Spleen (tissue), 11 donors: ENCODE data around the gene STK10. TPM values are rescaled to one million over a fixed set of nuclear protein-coding genes. Genes with fewer than 3 reads are reported as not detected.

ENCODE experiments used
- DNase-seq: peaks from one replicate; pipeline ENCODE4 v3.0.0-alpha.2; 2020
- H3K27ac ChIP-seq, 8 donors: fragments of 200-600 bp; sonication (generic) in 7 of 8; 1 replicate in 4 of 8; 2 replicates in 4 of 8; pipeline versions ENCODE4 v1.5.0 to v1.8.0; 2016 to 2021; ENCODE audit warnings: inconsistent platforms in 4 of 8, mild to moderate bottlenecking in 4 of 8, moderate library complexity in 1 of 8
- H3K27me3 ChIP-seq, 7 donors: fragments of 200-600 bp; sonication (generic) in 6 of 7; replicated peaks in 1 of 7; 1 replicate in 4 of 7; 2 replicates in 3 of 7; pipeline versions ENCODE4 v1.5.0 to v1.8.0; 2016 to 2021; ENCODE audit warnings: inconsistent platforms in 3 of 7, mild to moderate bottlenecking in 1 of 7
- H3K36me3 ChIP-seq, 6 donors: fragments of 200-600 bp; sonication (generic) in 5 of 6; 1 replicate in 4 of 6; 2 replicates in 2 of 6; pipeline versions ENCODE4 v1.5.0 to v1.8.0; 2016 to 2021; ENCODE audit warnings: inconsistent platforms in 2 of 6
- H3K4me1 ChIP-seq, 6 donors: fragments of 200-600 bp; sonication (generic) in 5 of 6; 1 replicate in 3 of 6; 2 replicates in 3 of 6; pipeline versions ENCODE4 v1.5.0 to v1.8.0; 2016 to 2021; ENCODE audit warnings: inconsistent platforms in 3 of 6
- H3K4me3 ChIP-seq, 8 donors: fragments of 200-600 bp; sonication (generic) in 7 of 8; 1 replicate in 4 of 8; 2 replicates in 4 of 8; pipeline versions ENCODE4 v1.5.0 to v1.8.0; 2016 to 2021; ENCODE audit warnings: inconsistent platforms in 4 of 8, mild to moderate bottlenecking in 4 of 8, moderate library complexity in 2 of 8
- H3K9me3 ChIP-seq, 8 donors: fragments of 200-600 bp; sonication (generic) in 7 of 8; 1 replicate in 4 of 8; 2 replicates in 4 of 8; pipeline versions ENCODE4 v1.5.0 to v1.8.0; 2016 to 2021; ENCODE audit warnings: inconsistent platforms in 4 of 8
- POLR2A ChIP-seq, 3 donors: fragments of 450-650 bp; IDR thresholded peaks; one replicate each; pipeline ENCODE4 v1.5.1; 2017; ENCODE audit warnings: antibody characterized with exemption in 3 of 3, mild to moderate bottlenecking in 1 of 3
- POLR2AphosphoS5 ChIP-seq, 3 donors: sonication (generic); formaldehyde crosslinking; IDR thresholded peaks; one replicate each; pipeline ENCODE4 v1.5.1; 2017; ENCODE audit warnings: antibody characterized with exemption in 3 of 3
- WGBS, 5 donors: extraction: QIAGEN DNeasy Blood & Tissue Kit in 3 of 5; methylation state at CpG; one replicate each; pipeline versions ENCODE4 v1.1.5 to v1.1.7; 2013 to 2018; 5-methylcytosine and 5-hydroxymethylcytosine counted together
- intact Hi-C: fragments of 100-400 bp; cut with DNase I; formaldehyde crosslinking; loops from one replicate; pipeline ENCODE4 v1.15.0; 2023; ENCODE audit warnings: low total_unique reads
- polyA plus RNA-seq, 3 donors: library from polyadenylated mRNA; stranded (reverse); fragments of 200-250 nt; gene quantifications; one replicate each; pipeline ENCODE4 v1.2.1, GENCODE V29; 2013
- total RNA-seq, 7 donors: library from RNA; depleted of rRNA in 3 of 7; stranded (reverse); fragments of >200 nt in 3 of 7; fragmentation: NEBNext Ultra II Directional in 4 of 7; extraction: Animal tissue kit (Norgen Biotek cat#: 25700) in 4 of 7; gene quantifications; one replicate each; pipeline versions ENCODE4 v1.1.0 to v1.2.1, GENCODE V29; 2016 to 2021
- TF ChIP-seq, protein P1 (sequence below), 11 experiments: fragments of 200-600 bp in 7 of 11; fragments of 450-650 bp in 4 of 11; sonication (generic) in 4 of 11; IDR thresholded peaks in 8 of 11; conservative IDR thresholded peaks in 3 of 11; 1 replicate in 7 of 11; 2 replicates in 4 of 11; pipeline versions ENCODE4 v1.4.0 to v1.8.0; 2016 to 2021; ENCODE audit warnings: antibody characterized with exemption in 11 of 11, inconsistent platforms in 4 of 11, mild to moderate bottlenecking in 1 of 11
- donor health status: healthy with polysubstance abuse.
- donor health status: DM: no; HTN: no; CAD: no; lungs with moderate emphysema.
- donor health status: DM: no; HTN: no; CAD: no.
- donor health status: Bipolar disorder and iron deficiency.
- donor health status: healthy.
- donor health status: DM: no; HTN: no; CAD: no.
- donor health status: DM: yes; HTN: yes; CAD: no.

The STK10 gene
- total and polyA plus RNA-seq, 10 donors: 34.0 to 290 (median 168) TPM

DNA sequence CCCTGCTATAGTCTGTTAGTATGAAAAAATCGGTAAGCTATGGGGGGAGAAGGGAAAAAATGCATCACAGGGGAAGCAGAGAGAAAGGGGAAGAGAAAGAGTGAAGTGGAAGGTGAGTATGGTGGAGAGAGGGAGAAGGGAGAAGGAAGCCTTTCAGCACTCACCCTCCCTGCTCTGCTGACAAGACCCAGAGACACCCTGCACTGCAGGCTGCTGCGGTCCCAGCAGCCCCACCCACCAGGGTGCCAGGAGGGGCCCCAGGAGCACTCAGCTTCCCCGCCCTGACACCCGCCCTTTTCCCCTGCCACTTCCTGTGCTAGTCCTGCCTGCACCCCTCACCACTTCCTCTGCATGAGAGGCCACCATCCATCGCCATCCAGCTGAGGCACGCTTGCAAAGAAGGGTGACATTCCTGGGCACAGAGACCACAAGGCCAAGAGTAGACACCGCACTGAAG is 12.7 kb downstream of the STK10 start:
- Histone ChIP-seq H3K36me3 (peaks cover 0 to 27% (median 0%) of the 10 kb centered on the region in 6 donors), H3K27me3 (peaks cover 0 to 7% (median 0%) of the 10 kb centered on the region in 7 donors), H3K27ac (peak overlapping the region; percentile 65 to 99 (median 93)), H3K4me1 (peaks cover 30 to 100% (median 93%) of the 10 kb centered on the region in 6 donors), H3K4me3 (peak overlapping the region; percentile 25 to 68 (median 40)), H3K9me3 (no peaks in the 10 kb centered on the region)
- 4 to 15% (median 10%) methylated on average over 6 to 7 of the region's 7 CpGs for WGBS, 5 donors
- intact Hi-C loops: no loop called here
- peak; percentile 98 for DNase-seq
- TF ChIP-seq, protein P1, sequence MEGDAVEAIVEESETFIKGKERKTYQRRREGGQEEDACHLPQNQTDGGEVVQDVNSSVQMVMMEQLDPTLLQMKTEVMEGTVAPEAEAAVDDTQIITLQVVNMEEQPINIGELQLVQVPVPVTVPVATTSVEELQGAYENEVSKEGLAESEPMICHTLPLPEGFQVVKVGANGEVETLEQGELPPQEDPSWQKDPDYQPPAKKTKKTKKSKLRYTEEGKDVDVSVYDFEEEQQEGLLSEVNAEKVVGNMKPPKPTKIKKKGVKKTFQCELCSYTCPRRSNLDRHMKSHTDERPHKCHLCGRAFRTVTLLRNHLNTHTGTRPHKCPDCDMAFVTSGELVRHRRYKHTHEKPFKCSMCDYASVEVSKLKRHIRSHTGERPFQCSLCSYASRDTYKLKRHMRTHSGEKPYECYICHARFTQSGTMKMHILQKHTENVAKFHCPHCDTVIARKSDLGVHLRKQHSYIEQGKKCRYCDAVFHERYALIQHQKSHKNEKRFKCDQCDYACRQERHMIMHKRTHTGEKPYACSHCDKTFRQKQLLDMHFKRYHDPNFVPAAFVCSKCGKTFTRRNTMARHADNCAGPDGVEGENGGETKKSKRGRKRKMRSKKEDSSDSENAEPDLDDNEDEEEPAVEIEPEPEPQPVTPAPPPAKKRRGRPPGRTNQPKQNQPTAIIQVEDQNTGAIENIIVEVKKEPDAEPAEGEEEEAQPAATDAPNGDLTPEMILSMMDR (IDR thresholded peaks at IDR 0.05 in 8 of 11, conservative IDR thresholded peaks at IDR 0.05 in 3 of 11): peak in 1 of 11 experiments; percentile 24
- TF ChIP-seq POLR2AphosphoS5 (IDR thresholded peaks at IDR 0.05) (peak; percentile 88 to 92 (median 89)), POLR2A (IDR thresholded peaks at IDR 0.05) (peak in 1 of 3 donors; percentile 51)

DNA sequence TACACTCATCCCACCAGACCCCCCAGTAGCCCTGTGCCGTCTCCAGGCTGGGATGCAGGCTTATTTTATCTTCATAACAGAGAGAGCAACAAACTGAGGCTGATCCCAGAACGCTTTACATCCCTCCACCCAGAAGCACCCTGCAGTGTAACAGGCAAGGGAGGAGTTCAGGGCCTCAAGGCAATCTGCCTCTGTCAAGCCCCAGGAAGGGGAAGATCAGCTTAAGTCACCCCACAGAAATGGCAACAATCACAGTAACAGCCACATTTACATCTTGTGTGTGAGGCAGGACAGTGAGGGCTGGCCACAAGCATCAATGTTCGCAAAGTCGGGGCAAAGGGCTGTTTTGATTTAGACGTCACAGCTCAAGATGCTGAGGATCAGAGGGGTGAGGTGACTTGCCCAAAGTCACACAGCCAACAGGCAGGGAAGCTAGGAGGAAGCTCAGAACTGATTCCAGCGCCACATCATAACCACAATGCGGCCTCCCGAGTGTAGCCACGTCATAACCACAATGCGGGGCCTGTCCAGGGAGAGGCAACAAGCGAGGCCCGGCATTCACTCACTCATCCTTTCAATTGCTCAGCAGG is 14.4 kb downstream of the STK10 start:
- peak overlapping the region in 6 of 8 donors; percentile 39 to 68 (median 45) for H3K4me3 ChIP-seq
- H3K27me3 ChIP-seq: peaks cover 0 to 7% (median 0%) of the 10 kb centered on the region in 7 donors
- H3K36me3 ChIP-seq: peaks cover 0 to 42% (median 5%) of the 10 kb centered on the region in 6 donors
- DNase-seq: peak; percentile 90
- 43 to 48% (median 47%) methylated on average over 11 to 12 of the region's 12 CpGs for WGBS, 5 donors
- H3K9me3 ChIP-seq: no peaks in the 10 kb centered on the region
- peaks cover 22 to 100% (median 92%) of the 10 kb centered on the region in 6 donors for H3K4me1 ChIP-seq
- H3K27ac ChIP-seq: peak overlapping the region; percentile 65 to 99 (median 93)
- TF ChIP-seq POLR2AphosphoS5 (IDR thresholded peaks at IDR 0.05): peak in 2 of 3 donors; percentile 42 to 60
- TF ChIP-seq, protein P1 (IDR thresholded peaks at IDR 0.05 in 8 of 11, conservative IDR thresholded peaks at IDR 0.05 in 3 of 11): no peak
- TF ChIP-seq POLR2A (IDR thresholded peaks at IDR 0.05): no peak
- intact Hi-C loops: no loop called here

DNA sequence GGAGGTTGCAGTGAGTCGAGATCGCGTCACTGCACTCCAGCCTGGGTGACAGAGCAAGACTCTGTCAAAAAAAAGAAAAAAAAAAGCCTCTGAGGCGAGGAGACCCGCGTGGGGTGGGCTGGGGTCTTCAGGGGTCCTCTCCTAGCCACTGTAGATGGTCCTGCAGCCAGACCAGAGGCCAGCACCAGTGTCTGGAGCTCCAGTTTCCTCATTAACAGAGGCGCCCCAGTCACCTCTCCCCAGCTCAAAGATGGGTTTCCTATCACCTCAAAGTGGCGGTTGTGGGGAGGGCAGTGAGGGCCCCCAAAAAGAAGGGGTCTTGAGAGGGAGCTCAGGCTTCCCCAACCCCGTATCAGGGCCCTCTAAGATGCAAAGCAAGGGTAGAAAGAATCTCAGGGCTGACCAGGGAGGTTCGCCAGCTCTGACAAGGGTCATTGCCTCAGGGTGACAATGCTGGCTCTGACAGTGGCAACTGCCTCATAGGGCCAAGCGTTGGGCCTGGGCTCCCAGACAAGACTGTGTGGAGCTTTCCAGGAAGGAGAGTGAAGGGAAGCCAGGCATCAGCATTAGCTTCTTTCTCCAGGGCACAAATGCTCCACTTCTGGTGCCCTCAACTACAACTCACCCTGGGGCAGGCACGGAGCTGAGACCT is 15.0 kb downstream of the STK10 start:
- H3K9me3 ChIP-seq: no peaks in the 10 kb centered on the region
- WGBS, 5 donors: 73 to 84% (median 76%) methylated on average over 11 to 12 of the region's 12 CpGs
- peaks cover 0 to 7% (median 0%) of the 10 kb centered on the region in 7 donors for H3K27me3 ChIP-seq
- peak overlapping the region in 1 of 8 donors; percentile 68 for H3K4me3 ChIP-seq
- H3K27ac ChIP-seq: peak overlapping the region; percentile 65 to 99 (median 93)
- peaks cover 0 to 49% (median 5%) of the 10 kb centered on the region in 6 donors for H3K36me3 ChIP-seq
- H3K4me1 ChIP-seq: peaks cover 23 to 100% (median 92%) of the 10 kb centered on the region in 6 donors
- intact Hi-C loops: no loop called here
- no peak for TF ChIP-seq POLR2AphosphoS5 (IDR thresholded peaks at IDR 0.05)
- no peak for TF ChIP-seq POLR2A (IDR thresholded peaks at IDR 0.05)
- TF ChIP-seq, protein P1 (IDR thresholded peaks at IDR 0.05 in 8 of 11, conservative IDR thresholded peaks at IDR 0.05 in 3 of 11): no peak
- no peak for DNase-seq

DNA sequence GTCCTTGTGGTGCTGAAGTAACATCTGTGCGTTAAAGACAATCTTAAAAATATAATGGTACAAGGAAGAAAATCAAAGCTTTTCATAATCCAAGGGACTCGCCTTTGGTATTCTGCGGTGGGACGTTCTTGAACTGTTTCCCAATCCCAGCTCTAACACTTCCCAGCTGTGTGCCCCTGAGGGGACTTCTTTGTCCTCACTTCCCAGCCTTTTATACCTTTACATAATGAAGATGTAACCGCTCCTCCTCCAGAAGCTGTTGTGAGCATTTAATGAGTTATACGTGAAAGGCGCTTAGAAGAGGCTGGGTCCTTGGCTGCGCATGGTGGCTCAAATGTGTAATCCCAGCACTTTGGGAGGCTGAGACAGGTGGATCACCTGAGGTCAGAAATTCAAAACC is 16.9 kb downstream of the STK10 start:
- H3K4me3 ChIP-seq: no peak overlapping the region
- WGBS, 5 donors: 85 to 98% (median 91%) methylated on average over 8 of the region's 8 CpGs
- no peak for DNase-seq
- peaks cover 19 to 100% (median 87%) of the 10 kb centered on the region in 6 donors for H3K4me1 ChIP-seq
- TF ChIP-seq POLR2AphosphoS5 (IDR thresholded peaks at IDR 0.05) (no peak), POLR2A (IDR thresholded peaks at IDR 0.05) (no peak)
- TF ChIP-seq, protein P1 (IDR thresholded peaks at IDR 0.05 in 8 of 11, conservative IDR thresholded peaks at IDR 0.05 in 3 of 11): no peak
- H3K27me3 ChIP-seq: peaks cover 0 to 7% (median 0%) of the 10 kb centered on the region in 7 donors
- peaks cover 0 to 55% (median 5%) of the 10 kb centered on the region in 6 donors for H3K36me3 ChIP-seq
- no peaks in the 10 kb centered on the region for H3K9me3 ChIP-seq
- H3K27ac ChIP-seq: peak overlapping the region in 1 of 8 donors; percentile 54
- intact Hi-C loops: no loop called here
